HepG2 (cell line): ENCODE measurements around the gene IPMK. TPM values are rescaled to one million over a fixed set of nuclear protein-coding genes. Genes with fewer than 3 reads are reported as not detected.
A peak's percentile ranks its signal among the peaks of the same experiment; 100 is the strongest.

Experiments
- AKAP8 ChIP-seq: sonication (generic); formaldehyde crosslinking; IDR thresholded peaks from 2 replicates; pipeline ENCODE4 v1.5.1; 2020; ENCODE audit warnings: mild to moderate bottlenecking, missing genetic modification reagents
- CAMTA2 ChIP-seq: sonication (generic); formaldehyde crosslinking; IDR thresholded peaks from 2 replicates; pipeline ENCODE4 v1.4.0; 2020; ENCODE audit warnings: mild to moderate bottlenecking, missing genetic modification reagents, borderline replicate concordance
- CENPT ChIP-seq: sonication (generic); formaldehyde crosslinking; IDR thresholded peaks from 2 replicates; pipeline ENCODE4 v1.8.0; 2022; ENCODE audit warnings: low read depth, mild to moderate bottlenecking, moderate library complexity, missing genetic modification reagents
- MAX ChIP-seq: IDR thresholded peaks from 2 replicates; pipeline ENCODE4 v1.6.1; 2012; ENCODE audit warnings: inconsistent platforms
- MED13 ChIP-seq: sonication (generic); formaldehyde crosslinking; IDR thresholded peaks from 2 replicates; pipeline ENCODE4 v1.5.0; 2020; ENCODE audit warnings: missing genetic modification reagents
- PHF21A ChIP-seq: sonication (generic); formaldehyde crosslinking; IDR thresholded peaks from 2 replicates; pipeline ENCODE4 v1.5.0; 2020; ENCODE audit warnings: mild to moderate bottlenecking, missing genetic modification reagents
- SAP130 ChIP-seq: IDR thresholded peaks from 2 replicates; pipeline ENCODE4 v1.6.1; 2016; ENCODE audit warnings: low read depth
- ZBTB25 ChIP-seq: IDR thresholded peaks from 2 replicates; pipeline ENCODE4 v1.6.1; 2018; ENCODE audit warnings: missing genetic modification reagents
- ZBTB38 ChIP-seq: sonication (generic); formaldehyde crosslinking; IDR thresholded peaks from 2 replicates; pipeline ENCODE4 v1.5.1; 2020; ENCODE audit warnings: mild to moderate bottlenecking, missing genetic modification reagents
- ZIK1 ChIP-seq: sonication (generic); formaldehyde crosslinking; IDR thresholded peaks from 2 replicates; pipeline ENCODE4 v1.5.0; 2020; ENCODE audit warnings: mild to moderate bottlenecking, low read depth, missing genetic modification reagents, borderline replicate concordance
- ZNF253 ChIP-seq: sonication (generic); formaldehyde crosslinking; IDR thresholded peaks from 2 replicates; pipeline ENCODE4 v1.8.0; 2022; ENCODE audit warnings: mild to moderate bottlenecking, missing genetic modification reagents, borderline replicate concordance
- ZNF781 ChIP-seq: sonication (generic); formaldehyde crosslinking; IDR thresholded peaks from 2 replicates; pipeline ENCODE4 v1.5.1; 2020; ENCODE audit warnings: borderline replicate concordance, mild to moderate bottlenecking, missing genetic modification reagents; ENCODE audit errors: not compliant biosample characterization
- polyA plus RNA-seq, 8 experiments: library from polyadenylated mRNA; depleted of rRNA in 3 of 8; stranded (reverse) in 7 of 8; unstranded in 1 of 8; fragments of >200 nt; fragmentation: Illumina TruSeq in 4 of 8; extraction: Trizol in 4 of 8; gene quantifications; 2 replicates each; pipeline versions ENCODE4 v1.2.1 to v1.2.3, GENCODE V29; 2011 to 2016; ENCODE audit warnings: low read depth in 4 of 8, missing spikeins in 1 of 8, mixed read lengths in 1 of 8; ENCODE audit not compliant: insufficient read depth in 1 of 8
- total RNA-seq, 5 experiments: library from RNA; depleted of rRNA; stranded (reverse); fragments of >200 nt; fragmentation: Illumina TruSeq; extraction: Trizol; gene quantifications; 2 replicates each; pipeline ENCODE4 v1.2.3, GENCODE V29; 2016; ENCODE audit warnings: low read depth in 1 of 5
- TF ChIP-seq, protein P1 (sequence below): sonication (generic); formaldehyde crosslinking; IDR thresholded peaks from 2 replicates; pipeline ENCODE4 v1.4.0; 2020; ENCODE audit warnings: mild to moderate bottlenecking, missing genetic modification reagents

Gene IPMK
- total and polyA plus RNA-seq, 2 of the 13 experiments (the other 11 are each of a cell fraction or from before 2014, with no cell fraction given), result 2.7 to 3.9 TPM

GRCh38 chr10:58267713-58268453, at the start of gene IPMK (continued):
- TF ChIP-seq, protein P1, sequence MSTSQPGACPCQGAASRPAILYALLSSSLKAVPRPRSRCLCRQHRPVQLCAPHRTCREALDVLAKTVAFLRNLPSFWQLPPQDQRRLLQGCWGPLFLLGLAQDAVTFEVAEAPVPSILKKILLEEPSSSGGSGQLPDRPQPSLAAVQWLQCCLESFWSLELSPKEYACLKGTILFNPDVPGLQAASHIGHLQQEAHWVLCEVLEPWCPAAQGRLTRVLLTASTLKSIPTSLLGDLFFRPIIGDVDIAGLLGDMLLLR, result peak; percentile 71
- 0 out of 2 replicates have a peak, but pooled peaks have one; percentile 49 for TF ChIP-seq ZNF253
- TF ChIP-seq CENPT (CRISPR knock-in tag), result peak; percentile 85
- no peak for TF ChIP-seq ZBTB25
- TF ChIP-seq ZNF781 (CRISPR knock-in tag), result peak; percentile 92
- TF ChIP-seq AKAP8 (CRISPR knock-in tag), result 0 out of 2 replicates have a peak, but pooled peaks have one; percentile 28
- peak; percentile 13; the same call in 1 of the 2 replicates for TF ChIP-seq ZBTB38
- TF ChIP-seq CAMTA2 (CRISPR knock-in tag), result no peak
- TF ChIP-seq MAX, result peak; percentile 95
- peak; percentile 30; the same call in 1 of the 2 replicates for TF ChIP-seq MED13 (CRISPR knock-in tag)
- peak; percentile 75; the same call in 1 of the 2 replicates for TF ChIP-seq ZIK1 (CRISPR knock-in tag)
- TF ChIP-seq PHF21A (CRISPR knock-in tag), result peak; percentile 51
- TF ChIP-seq SAP130 (CRISPR knock-in tag), result peak; percentile 86
